Gastrocnemius medialis (tissue), 4 donors: ENCODE data around the gene RCOR2. TPM values are rescaled to one million over a fixed set of nuclear protein-coding genes. Genes with fewer than 3 reads are reported as not detected.

Source experiments
- ATAC-seq, 2 donors: fragments of 150-250 bp; one replicate each; pipeline ENCODE4 v1.9.1; 2016
- DNase-seq, 2 donors: peaks; one replicate each; pipeline ENCODE4 v3.0.0-alpha.2; 2019
- H3K27ac ChIP-seq, 4 donors: fragments of 200-600 bp; sonication (generic); 1 replicate in 1 of 4; 2 replicates in 3 of 4; pipeline ENCODE4 v1.5.1; 2016 to 2018; ENCODE audit warnings: mild to moderate bottlenecking in 2 of 4, moderate library complexity in 1 of 4
- H3K27me3 ChIP-seq, 3 donors: fragments of 200-600 bp; sonication (generic) in 2 of 3; 1 replicate in 1 of 3; 2 replicates in 2 of 3; pipeline versions ENCODE4 v1.5.1 to v1.6.0; 2016 to 2019; ENCODE audit warnings: mild to moderate bottlenecking in 1 of 3, moderate library complexity in 1 of 3
- H3K36me3 ChIP-seq, 2 donors: fragments of 200-600 bp; sonication (generic) in 1 of 2; one replicate each; pipeline ENCODE4 v1.5.1; 2017 to 2018
- H3K4me1 ChIP-seq, 2 donors: fragments of 200-600 bp; sonication (generic) in 1 of 2; one replicate each; pipeline ENCODE4 v1.5.1; 2016 to 2017; ENCODE audit warnings: mild to moderate bottlenecking in 2 of 2
- H3K4me3 ChIP-seq, 4 donors: fragments of 200-600 bp; sonication (generic) in 3 of 4; 1 replicate in 1 of 4; 2 replicates in 3 of 4; pipeline ENCODE4 v1.5.1; 2016 to 2019; ENCODE audit warnings: mild to moderate bottlenecking in 2 of 4
- H3K9me3 ChIP-seq, 3 donors: fragments of 200-600 bp; sonication (generic) in 2 of 3; 1 replicate in 1 of 3; 2 replicates in 2 of 3; pipeline ENCODE4 v1.5.1; 2016 to 2019
- POLR2A ChIP-seq, 2 donors: fragments of 450-650 bp; IDR thresholded peaks; one replicate each; pipeline ENCODE4 v1.6.1; 2017; ENCODE audit warnings: antibody characterized with exemption in 2 of 2, mild to moderate bottlenecking in 2 of 2, moderate library complexity in 2 of 2
- in situ Hi-C, 4 donors: fragments of 200-750 bp; cut with MboI; loops; one replicate each; pipeline versions ENCODE4 v1.15.0 to v1.8.0; 2017; ENCODE audit warnings: low sequenced_read_pairs in 4 of 4
- intact Hi-C: fragments of 100-400 bp; cut with DNase I; formaldehyde crosslinking; loops from one replicate; pipeline ENCODE4 v1.15.1; 2023; ENCODE audit warnings: low total_unique reads
- total RNA-seq, 4 donors: library from RNA; depleted of rRNA; stranded (reverse); fragments of >200 nt; gene quantifications; one replicate each; pipeline versions ENCODE4 v1.1.0 to v1.2.3, GENCODE V29; 2016
- TF ChIP-seq, protein P1 (sequence below), 5 experiments: fragments of 450-650 bp in 3 of 5; fragments of 200-600 bp in 2 of 5; sonication (generic) in 2 of 5; IDR thresholded peaks in 4 of 5; conservative IDR thresholded peaks in 1 of 5; 1 replicate in 4 of 5; 2 replicates in 1 of 5; pipeline ENCODE4 v1.5.1; 2016 to 2019; ENCODE audit warnings: antibody characterized with exemption in 5 of 5, mild to moderate bottlenecking in 3 of 5, moderate library complexity in 3 of 5

The RCOR2 gene
- total RNA-seq, 4 donors from 2014 or later, result 0.25 to 1.5 (median 0.45) TPM

DNA sequence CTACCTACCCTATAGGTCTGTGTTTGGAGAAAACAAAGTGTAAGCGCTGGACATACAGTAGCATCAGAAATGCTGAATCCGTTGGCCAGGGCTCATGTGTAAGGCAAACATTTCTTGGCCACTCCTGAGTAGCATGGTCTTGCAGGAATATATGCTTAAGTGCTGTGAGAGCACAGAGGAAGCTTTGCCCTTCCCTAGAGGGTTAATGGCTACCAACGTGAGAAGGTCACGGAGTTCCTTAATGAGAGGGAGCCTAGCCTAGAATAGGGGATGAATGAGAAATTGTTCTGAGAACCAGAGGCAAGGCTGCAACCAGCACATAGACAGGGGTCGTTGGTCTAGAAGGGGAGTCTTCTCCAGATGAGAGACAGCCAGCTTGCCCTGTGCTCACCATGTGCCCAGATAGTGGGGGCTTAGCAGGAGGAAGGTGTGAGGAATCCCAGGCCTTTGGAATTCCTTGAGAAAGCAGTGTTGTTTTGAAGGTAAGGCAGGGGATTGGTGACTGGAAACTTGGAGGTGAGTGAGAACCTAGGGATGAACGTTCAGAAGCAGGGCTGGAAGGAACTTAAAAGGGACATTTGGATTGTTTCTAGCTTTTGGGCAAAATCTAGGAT, 29.5 kb downstream of the RCOR2 start:
- Histone ChIP-seq H3K36me3 (no peaks in the 10 kb centered on the region), H3K9me3 (no peaks in the 10 kb centered on the region), H3K4me1 (peaks cover 20 to 24% of the 10 kb centered on the region in 2 donors), H3K27me3 (no peaks in the 10 kb centered on the region), H3K27ac (no peak overlapping the region), H3K4me3 (no peak overlapping the region)
- no peak for TF ChIP-seq POLR2A (IDR thresholded peaks at IDR 0.05)
- TF ChIP-seq, protein P1, sequence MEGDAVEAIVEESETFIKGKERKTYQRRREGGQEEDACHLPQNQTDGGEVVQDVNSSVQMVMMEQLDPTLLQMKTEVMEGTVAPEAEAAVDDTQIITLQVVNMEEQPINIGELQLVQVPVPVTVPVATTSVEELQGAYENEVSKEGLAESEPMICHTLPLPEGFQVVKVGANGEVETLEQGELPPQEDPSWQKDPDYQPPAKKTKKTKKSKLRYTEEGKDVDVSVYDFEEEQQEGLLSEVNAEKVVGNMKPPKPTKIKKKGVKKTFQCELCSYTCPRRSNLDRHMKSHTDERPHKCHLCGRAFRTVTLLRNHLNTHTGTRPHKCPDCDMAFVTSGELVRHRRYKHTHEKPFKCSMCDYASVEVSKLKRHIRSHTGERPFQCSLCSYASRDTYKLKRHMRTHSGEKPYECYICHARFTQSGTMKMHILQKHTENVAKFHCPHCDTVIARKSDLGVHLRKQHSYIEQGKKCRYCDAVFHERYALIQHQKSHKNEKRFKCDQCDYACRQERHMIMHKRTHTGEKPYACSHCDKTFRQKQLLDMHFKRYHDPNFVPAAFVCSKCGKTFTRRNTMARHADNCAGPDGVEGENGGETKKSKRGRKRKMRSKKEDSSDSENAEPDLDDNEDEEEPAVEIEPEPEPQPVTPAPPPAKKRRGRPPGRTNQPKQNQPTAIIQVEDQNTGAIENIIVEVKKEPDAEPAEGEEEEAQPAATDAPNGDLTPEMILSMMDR (IDR thresholded peaks at IDR 0.05 in 4 of 5, conservative IDR thresholded peaks at IDR 0.05 in 1 of 5), result no peak
- DNase-seq, result no peak
- intact Hi-C loops, result no loop called here
- in situ Hi-C loops, result no loop called here
- ATAC-seq, result no peak

DNA sequence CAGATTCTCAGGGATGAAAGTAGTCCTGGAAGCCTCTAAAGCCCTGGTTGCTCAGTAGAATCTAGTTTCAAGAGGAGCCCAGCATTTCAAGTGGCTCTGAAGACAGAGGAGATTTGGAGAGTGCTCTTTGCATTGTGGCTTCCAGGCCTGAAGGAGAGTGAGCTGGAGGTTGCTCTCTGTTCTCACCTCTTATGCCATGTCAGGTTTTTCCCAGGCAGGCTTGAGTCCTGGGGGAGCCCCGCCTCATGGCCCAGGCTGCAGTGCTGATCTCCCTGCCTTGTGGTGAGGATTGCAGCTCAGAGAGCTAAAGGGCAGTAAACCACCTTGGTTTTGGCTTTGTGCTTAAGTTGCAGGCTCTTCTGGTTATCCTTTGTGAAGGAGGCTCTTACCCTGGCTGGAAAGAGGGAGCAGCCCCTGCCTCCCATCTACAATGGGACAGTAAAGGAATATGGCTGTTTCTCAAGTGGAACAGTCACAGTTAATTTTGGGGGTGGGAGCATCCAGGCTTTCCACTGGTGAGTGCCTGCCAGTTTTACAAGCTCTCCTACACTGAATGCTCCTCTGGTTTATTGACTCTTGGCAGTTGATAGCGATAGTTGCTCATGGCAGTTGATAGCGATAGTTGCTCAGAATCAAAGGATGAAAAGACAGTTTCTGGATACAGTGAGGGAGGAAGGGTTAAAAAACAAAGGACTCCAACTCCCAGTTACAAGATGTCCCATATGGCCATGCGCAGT, 32.6 kb downstream of the RCOR2 start:
- Histone ChIP-seq H3K27me3 (no peaks in the 10 kb centered on the region), H3K36me3 (no peaks in the 10 kb centered on the region), H3K9me3 (no peaks in the 10 kb centered on the region), H3K4me3 (no peak overlapping the region), H3K4me1 (peaks cover 24% of the 10 kb centered on the region in 2 donors), H3K27ac (no peak overlapping the region)
- intact Hi-C loops (no loop called here), in situ Hi-C loops (no loop called here)
- ATAC-seq (no peak), DNase-seq (no peak)
- TF ChIP-seq POLR2A (IDR thresholded peaks at IDR 0.05), result no peak
- TF ChIP-seq, protein P1 (IDR thresholded peaks at IDR 0.05 in 4 of 5, conservative IDR thresholded peaks at IDR 0.05 in 1 of 5), result no peak

GRCh38 chr11:63883791-63884190, 33.2 kb downstream of the RCOR2 start:
- intact Hi-C loops (no loop called here), in situ Hi-C loops (no loop called here)
- Histone ChIP-seq H3K27ac (no peak overlapping the region), H3K27me3 (no peaks in the 10 kb centered on the region), H3K36me3 (no peaks in the 10 kb centered on the region), H3K4me3 (no peak overlapping the region), H3K9me3 (no peaks in the 10 kb centered on the region), H3K4me1 (peaks cover 21 to 22% of the 10 kb centered on the region in 2 donors)
- ATAC-seq (no peak), DNase-seq (no peak)
- TF ChIP-seq, protein P1 (IDR thresholded peaks at IDR 0.05 in 4 of 5, conservative IDR thresholded peaks at IDR 0.05 in 1 of 5), result no peak
- no peak for TF ChIP-seq POLR2A (IDR thresholded peaks at IDR 0.05)

DNA sequence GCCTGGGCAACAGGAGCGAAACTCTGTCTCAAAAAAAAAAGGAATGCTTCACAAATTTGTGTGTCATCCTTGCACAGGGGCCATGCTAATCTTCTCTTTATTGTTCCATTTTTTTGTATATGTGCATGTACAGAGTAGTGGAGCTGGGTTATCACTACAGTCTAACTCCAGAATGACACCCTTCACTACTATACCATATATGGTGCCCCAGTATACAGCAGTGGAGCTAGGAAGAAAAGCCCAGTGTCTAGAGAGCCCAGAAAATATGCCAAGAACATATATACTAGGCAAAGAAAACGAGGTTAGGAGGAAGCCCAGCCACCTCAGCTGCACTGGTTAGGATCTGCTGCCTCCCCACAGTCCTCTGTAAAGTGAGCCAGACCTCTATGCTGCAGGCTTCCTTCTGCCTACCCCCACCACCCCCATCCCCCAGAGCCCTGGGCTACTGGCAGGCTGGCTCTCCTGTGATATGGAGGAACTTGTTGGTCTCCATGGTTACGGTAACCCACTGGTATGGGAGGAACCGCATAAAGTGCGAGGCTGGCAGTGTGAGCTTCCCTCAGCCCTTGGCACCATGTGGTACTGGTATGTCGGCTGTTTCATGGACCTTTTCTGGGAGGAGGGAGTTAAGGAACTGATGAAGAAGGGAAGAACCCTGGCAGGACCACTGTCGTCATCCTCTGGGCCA, 34.3 kb downstream of the RCOR2 start:
- ATAC-seq (no peak), DNase-seq (no peak)
- in situ Hi-C loops, result no loop called here
- Histone ChIP-seq H3K27ac (no peak overlapping the region), H3K4me1 (peaks cover 11 to 13% of the 10 kb centered on the region in 2 donors), H3K9me3 (no peaks in the 10 kb centered on the region), H3K4me3 (no peak overlapping the region), H3K36me3 (no peaks in the 10 kb centered on the region), H3K27me3 (no peaks in the 10 kb centered on the region)
- intact Hi-C loops, result no loop called here
- TF ChIP-seq, protein P1 (IDR thresholded peaks at IDR 0.05 in 4 of 5, conservative IDR thresholded peaks at IDR 0.05 in 1 of 5), result no peak
- no peak for TF ChIP-seq POLR2A (IDR thresholded peaks at IDR 0.05)
